CD4-positive, alpha-beta T cell treated with Interleukin-1 beta for 1 hour (primary cell): ENCODE measurements around the gene CLSTN1.
"Not testable (repeated sequence)": the region's sequence is repeated elsewhere in the genome, so short reads cannot be mapped to it uniquely, and the experiment has no call there.

Source experiments
- DNase-seq, 2 donors: peaks; one replicate each; pipeline ENCODE4 v3.0.0-alpha.2; 2020 to 2022

CLSTN1 gene

DNA sequence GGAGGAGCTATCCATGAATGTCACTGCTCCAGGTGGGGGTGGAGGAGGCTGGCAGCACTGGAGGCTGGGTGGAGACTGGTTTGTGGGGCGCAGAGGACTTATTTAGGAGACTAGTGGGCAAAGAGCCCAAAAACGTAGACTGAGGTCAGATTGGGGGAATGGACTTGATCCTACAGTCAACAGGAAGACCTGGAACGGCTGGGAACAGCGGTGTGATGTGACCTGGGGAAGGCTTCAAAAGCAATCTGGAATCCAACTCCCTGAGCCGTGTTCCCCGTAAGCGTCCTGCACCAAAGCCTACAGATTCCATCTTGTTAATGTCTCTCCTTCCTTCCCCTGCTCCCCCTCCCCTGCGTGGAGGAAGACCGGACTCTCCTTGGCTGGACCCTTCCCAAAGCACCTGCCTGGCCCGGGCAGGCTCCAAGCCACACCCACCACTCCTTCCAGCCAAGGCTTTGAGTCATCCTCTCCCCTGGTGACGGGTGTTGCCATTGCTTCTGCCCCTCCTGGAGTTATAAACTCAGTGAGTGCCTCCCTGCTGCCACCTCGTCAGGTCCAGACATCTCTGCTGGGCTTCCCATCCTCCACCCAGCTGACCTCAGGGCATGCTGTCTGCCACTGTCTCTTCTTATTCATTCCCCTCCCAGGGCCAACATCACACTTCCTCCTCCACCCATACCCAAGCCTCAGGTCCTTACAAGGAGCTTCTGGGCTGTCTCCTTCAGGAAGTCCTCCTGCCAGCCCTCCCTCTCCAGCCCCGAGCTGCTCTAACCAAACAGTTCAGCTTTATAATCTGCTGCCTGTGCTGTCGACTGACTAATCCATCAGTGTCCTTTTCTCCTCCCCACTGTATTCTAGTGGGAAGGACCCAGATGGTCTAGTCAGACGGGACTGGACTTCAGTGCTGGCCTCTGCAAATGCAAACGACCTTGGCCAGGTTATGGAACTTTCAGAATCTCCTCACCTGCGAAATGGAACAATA lies 1.6 kb upstream of the CLSTN1 start:
- peak; percentile 62 to 67 for DNase-seq

DNA sequence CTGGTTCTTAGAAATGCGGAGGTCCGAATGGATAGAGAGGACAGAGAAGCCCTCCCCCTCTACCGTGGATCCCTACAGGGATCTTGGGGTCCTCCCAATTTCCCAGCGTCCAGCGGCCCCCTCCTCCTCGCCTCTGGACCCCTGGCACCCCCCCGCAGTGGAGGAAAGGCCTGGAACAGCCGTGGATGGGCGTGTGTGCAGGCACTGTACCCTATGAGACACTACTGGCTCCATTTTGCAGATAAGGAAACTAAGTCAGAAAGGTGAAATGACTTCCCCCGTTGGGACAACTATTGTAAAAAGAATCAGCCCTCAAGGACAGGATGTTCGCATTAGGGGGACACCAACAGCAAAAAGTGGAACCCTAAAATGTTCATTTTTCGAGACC lies 931 bp upstream of the CLSTN1 start:
- peak in 1 of 2 donors; percentile 4 for DNase-seq

DNA sequence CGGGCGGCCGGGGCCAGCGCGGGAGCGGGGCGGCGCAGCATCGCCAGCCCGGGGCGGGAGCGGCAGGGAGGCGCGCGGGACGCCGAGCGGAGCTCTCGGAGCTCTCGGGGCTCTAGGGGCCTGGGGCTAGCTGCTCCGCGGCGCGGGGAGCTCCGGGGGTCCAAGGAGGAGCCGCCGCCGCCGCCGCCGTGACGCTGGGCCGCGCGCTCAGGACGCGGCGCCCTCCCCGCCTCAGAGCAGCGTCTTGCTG lies 147 bp downstream of the CLSTN1 start:
- no peak for DNase-seq

DNA sequence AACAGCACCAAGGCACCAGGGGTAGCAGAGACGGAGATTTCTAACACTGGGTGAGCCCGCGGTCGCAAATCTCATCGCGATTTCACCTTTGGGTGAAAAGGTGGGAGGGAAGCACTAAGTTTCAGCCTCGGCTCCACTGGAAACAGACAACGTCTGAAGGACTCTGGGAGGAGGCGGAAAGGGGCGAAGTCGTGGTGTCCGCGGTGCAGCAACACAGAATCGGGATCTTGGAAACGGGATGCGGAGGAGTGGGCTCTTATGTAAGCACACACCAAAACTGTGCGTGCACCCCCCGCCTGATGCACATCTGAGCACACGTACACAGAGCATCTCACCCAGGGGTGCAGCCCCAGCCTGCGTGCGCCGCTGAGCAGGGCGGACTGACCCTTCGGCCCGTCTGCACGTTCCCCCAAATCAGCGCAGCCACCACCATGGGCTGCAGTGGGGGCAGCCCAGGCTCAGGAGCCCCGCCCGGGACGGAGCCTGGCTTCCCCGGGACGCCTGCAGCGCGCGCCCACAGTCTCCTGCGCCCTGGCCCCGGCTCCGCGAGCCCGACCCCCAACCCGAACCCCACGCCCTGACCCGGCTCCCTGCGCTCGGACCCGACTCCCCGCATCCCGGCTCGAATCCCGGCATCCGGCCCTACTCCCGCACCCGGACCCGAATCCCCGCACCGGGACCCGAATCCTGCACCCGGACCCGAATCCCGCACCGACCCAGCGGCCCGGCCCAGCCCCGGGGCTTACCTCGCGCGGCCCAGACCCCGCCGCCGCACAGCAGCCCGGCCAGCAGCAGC lies 670 bp downstream of the CLSTN1 start:
- peak; percentile 7 to 17 for DNase-seq

DNA sequence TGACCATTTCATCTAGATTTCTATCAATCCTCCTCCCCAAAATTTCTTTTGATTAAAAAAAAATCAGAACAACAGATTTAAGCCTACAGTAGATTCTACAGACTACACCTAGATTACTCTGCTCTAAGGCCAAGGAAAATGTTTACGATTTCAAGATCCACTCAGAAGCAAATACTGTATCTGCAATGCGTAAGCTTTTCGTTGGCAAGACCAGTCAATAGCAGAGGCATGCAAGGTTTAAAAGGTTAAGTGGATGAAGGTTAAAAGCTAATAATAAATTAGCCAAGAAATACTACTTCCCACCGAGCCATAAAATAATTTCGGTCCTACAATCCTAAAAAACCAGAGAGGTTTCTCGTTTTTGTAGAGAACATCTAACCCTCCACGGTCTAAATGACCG lies 1.3 kb downstream of the CLSTN1 start:
- DNase-seq, result no peak

DNA sequence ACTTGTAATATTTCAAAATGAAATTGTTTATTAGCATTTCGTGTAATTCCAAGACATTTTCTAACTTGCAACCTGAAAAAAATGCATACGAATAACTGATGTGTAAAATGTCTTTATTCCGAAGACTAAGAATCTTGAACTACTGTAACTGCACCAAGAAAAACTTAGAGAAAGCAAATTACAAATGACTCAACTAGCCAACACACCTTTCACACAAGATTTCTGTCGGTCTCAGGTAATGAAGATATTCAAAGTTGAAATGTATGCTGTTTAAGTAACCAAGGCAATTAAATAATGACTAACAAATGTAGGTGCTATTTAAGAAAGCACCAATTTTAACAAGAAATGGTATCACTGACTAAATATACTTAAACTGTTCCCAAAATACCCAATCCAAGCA lies 2.1 kb downstream of the CLSTN1 start:
- no peak for DNase-seq

DNA sequence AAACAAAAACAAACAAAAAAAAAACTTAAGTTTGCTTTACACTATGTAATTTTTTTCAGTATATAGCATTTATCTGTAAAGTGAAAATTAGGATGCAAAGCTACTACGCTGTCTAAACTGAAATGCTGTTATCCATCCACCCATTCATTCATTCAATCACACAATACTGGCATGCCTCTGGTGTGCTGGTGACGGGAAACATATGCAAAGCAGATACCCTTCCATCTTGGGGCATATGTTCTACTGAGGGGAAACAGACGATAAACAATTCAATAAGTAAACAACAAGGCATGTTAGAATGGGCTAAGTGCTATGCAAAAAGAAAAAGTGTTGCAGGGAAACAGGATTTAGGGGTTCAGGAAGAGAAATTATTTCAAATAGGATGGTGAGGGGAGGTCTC lies 3.2 kb downstream of the CLSTN1 start:
- DNase-seq, result no peak

DNA sequence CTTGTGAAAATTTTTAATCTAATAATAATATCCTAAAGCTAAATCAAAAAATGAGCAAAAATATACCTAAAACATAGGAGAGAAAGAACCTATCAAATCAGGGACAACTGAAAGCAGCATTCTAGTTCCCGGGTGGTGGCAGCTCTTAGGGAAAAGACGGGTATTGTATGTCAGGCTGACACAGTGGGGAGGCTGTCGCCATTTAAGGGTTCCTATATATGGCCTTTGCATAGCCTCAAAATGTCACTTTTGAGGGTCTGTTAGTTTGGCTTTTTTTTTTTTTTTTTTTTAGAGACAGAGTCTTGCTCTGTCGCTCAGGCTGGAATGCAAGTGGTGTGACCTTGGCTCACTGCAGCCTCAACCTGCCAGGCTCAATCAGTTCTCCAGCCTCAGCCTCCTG lies 6.0 kb downstream of the CLSTN1 start:
- DNase-seq, result no peak

DNA sequence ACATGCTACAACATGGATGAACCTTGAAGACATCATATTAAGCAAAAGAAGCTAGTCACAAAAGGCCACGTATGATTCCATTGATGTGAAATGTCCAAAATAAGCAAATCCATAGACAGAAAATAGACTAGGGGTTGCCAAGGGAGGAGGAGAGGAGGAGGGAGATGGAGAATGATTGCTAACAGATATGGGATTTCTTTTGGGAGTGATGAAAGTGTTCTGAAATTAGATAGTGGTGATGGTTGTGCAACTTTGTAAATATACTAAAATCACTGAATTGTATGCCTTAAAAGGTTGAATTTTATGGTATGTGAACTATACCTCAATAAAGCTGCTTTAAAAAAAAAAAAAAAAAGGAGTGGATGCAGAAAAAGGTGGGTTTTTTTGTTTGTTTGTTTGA lies 7.6 kb downstream of the CLSTN1 start:
- DNase-seq, result no peak

DNA sequence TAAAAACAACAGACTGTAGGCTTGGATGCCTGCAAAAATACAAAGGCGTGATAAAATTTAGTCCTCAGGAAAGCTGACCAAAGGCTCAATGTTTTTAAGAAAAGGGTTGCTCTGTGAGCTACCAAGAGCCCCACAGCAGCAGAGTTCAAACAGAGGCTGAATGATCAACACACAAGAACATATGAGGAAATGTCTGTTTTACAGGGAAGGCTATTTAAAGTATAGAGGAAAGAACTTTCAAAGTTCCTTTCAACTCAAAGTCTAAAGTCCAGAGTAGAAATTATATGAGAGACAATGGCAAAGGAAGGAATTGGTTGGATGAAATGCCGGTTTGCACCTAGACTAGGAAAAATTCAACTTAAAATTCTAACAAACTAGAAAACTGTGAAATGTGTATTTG lies 8.6 kb downstream of the CLSTN1 start:
- DNase-seq, result no peak

DNA sequence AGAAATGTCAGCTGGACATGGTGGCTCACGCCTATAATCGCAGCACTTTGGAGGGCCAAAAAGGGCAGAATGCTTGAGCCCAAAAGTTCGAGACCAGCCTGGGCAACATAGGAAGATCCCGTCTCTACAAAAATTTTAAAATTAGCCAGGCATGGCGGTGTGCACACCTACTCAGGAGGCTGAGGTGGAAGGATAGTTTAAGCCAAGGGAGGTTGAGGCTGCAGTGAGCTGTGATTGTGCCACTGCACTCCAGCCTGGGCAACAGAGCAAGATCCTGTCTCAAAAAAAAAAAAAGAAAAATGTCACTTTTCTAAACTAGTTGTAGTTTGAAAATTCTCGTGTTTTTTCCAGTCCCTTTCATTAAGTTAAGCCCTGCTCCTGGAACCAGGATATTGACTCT lies 9.1 kb downstream of the CLSTN1 start:
- DNase-seq, result no peak

DNA sequence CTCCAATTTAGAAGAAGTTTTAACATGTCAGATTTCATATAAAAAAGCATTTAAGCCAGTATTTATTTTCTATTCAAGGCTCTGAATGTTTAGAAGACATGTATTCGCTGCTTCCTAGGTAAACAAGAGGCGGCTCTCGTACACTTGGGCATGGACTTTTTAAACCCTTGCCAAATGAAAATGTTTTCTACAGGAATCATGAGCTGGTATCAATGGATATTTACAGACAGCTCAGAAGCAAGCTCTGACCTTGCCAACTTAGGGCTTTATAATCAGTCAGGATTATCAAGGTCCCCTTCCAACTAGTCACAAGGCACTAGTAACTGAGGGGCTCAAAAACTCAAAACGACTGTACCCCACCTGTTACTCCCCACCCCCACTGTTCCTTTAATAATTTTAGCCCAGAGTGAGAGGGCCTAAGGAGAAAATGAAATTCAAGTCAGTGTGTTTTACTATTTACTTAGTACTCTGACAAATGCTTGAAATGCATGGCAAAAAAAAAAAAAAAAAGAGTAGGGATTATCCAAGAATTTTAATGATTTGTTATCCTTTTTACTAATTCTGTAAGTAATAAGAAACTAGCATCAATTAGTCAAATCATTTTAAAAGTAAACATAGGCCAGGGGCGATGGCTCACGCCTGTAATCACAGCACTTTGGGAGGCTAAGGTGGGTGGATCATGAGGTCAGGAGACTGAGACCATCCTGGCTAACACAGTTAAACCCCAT lies 12.4 kb downstream of the CLSTN1 start:
- no peak for DNase-seq

DNA sequence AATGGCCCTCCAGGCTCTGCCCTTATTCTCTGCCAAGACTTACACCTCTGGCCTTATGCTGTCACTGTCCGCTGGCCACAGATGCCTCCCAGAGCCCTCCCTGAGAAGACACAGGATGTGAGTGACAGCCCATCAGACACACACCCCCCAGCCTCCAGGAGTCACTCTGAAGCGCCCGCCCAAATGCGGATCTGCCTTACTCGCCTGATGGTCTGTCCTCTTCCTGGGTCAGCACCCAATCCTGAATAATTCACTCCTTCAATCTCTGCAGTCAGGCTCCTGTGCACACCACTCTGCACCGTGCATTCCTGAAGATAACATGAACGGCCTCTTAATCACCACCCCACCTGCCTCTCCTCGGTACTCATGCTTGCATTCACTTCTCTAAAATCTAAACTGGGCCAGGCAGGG lies 14.7 kb downstream of the CLSTN1 start:
- no peak for DNase-seq

DNA sequence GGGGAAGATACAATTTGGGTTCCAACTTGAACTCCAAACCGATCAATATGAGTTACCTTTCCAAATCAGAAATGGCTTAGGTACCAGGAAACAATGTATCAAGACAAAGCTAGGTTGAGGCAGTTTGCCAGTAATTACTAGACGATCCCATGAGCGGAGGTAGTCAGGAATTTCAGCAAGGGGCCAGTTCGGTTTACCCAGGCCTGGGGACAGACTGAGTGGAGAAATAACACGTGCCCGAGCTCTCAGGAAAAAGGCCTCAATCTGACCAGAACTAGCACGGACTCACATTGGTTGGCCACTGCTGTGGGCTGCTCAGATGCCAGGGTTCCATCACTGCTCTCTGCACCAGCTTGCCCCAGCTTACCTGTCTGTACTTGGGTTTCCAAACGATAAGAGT lies 15.3 kb downstream of the CLSTN1 start:
- DNase-seq, result no peak

DNA sequence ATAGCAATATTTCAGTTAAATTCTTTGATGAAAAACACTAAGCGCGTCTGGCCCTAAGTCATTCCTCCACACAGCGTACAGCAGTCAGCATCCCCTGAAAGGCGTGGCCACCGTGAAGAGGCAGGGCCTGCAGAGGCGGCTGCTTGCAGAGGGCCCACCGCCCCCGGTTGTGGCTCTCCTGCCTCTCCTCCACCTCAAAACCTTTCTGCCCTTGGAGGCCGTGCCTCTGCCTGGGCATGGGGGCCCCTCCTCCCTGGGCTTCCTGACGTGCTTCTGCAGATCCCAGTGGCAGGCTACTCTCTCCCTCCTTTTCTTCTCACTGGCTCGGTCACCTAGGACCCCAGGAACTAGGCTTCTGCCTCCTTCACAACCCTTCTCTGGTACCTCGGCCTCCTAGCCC lies 16.2 kb downstream of the CLSTN1 start:
- no peak for DNase-seq

DNA sequence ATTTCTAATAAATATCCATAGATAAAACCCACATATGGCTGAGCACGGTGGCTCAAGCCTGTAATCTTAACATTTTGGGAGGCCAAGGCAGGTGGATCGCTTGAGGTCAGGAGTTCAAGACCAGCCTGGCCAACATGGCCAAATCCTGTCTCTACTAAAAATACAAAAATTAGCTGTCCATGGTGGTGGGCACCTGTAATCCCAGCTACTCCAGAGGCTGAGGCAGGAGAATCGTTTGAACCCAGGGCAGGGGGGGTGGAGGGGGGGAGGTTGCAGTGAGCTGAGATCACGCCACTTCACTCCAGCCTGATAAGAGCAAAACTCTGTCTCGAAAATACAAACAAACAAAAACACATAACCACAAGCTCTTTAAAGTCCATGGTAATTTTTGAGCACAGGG lies 17.8 kb downstream of the CLSTN1 start:
- not testable (repeated sequence) for DNase-seq

DNA sequence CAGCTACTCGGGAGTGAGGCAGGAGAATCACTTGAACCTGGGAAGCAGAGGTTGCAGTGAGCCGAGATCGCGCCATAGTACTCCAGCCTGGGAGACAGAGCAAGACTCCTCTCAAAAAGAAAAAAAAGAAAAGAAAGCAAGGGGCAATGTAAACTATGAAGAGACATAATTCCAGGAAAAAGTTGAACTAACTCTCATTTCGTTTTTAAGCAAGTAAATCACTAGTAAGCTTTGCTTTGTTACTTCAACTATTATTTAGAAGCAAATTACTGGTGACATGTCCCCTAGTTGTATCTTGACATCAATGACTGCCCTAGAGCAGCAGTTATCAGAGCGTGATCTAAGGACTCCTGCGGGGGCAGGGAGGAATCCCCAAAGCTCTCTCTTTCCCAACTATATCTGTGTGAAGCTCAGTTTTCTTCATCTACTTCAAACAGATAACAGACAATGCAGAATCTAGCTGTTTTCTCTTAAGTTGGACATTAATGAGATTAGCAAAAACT lies 18.7 kb downstream of the CLSTN1 start:
- DNase-seq, result no peak

DNA sequence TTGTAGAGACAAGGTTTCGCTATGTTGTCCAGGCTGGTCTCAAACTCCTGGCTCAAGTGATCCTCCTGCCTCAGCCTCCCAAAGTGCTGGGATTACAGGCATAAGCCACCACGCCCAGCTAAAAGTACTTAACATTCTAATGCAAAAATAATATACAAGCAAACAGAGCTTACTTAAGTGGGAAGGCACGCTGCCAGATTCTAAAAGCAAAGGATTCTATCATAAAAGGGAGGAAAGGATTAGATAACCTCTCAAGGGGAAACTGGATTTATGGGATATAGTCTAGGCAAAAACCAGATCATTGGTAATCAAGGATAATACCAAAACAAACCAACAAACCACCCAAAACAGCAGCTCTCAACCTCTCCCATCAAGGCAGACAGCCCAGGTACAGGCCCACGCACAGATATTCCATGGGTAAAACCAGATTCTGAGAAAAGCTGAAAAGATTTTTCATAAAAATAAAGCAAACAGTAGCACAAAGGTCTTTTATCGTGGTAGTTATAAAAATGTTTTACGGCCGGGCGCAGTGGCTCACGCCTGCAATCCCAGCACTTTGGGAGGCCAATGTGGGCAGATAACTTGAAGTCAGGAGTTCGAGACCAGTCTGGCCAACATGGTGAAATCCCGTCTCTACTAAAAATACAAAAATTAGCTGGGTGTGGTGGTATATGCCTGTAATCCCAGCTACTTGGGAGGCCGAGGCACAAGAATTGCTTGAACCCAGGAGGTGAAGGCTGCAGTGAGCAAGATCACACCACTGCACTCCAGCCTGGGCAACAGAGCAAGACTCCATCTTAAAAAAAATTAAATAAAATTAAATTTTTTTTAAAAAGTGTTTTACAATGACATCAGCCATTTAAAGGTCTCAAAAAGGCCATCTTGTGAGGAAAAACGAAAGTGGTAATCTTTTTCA lies 20.5 kb downstream of the CLSTN1 start:
- DNase-seq, result not testable (repeated sequence)

DNA sequence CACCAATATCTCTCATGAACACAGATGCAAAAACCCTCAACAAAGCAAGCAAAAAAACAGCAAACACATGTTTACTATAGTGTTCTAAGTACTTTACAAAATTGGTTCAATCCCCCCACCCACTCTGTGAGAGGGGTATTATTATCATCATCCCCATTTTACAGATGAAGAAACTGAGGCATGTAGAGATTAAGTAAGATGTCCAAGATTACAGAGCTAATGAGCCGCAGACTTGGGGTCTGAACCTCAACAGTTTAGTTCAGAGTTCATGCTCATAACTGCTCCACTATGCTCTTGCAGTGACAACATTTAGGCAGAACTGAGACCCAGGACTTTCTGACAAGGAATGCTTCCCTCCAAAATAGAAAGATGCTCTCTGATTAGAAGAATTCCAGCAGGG lies 21.9 kb downstream of the CLSTN1 start:
- no peak for DNase-seq

DNA sequence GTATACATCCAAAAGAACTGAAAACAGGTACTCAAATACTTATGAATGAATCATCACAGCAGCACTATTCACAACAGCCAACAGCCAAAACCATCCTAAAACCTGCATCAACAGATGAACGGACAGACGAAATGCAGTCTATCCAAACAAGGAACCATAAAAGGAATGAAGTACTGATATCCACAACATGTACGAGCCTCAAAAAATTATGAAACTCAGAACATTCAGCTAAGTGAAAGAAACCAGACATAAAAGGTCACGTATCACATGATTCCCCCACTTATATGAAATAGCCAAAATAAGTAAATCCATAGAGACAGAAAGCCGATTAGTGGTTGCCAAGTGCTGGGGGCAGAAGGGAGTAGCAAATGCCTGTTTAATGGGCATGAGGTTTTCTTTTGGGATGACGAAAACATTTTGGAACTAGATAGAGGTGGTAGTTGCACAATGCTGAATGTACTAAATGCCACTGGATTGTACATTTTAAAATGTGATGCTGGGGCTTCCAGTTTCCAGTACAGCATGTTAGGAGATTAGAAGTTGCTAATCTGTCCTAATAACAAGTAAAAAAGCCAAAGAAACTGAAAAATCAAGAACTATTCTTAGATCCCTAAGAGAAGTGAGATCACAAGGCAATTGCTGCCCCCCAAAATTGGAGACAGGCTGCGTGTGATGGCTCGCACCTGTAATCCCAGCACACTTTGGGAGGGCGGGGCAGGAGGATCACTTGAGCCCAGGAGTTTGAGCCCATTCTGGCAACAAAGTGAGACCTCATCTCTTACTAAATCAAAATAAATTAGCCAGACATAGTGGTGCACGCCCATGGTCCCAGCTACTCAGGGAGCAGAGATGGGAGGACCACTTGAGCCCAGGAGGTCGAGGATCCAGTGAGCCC lies 25.3 kb downstream of the CLSTN1 start:
- no peak for DNase-seq

DNA sequence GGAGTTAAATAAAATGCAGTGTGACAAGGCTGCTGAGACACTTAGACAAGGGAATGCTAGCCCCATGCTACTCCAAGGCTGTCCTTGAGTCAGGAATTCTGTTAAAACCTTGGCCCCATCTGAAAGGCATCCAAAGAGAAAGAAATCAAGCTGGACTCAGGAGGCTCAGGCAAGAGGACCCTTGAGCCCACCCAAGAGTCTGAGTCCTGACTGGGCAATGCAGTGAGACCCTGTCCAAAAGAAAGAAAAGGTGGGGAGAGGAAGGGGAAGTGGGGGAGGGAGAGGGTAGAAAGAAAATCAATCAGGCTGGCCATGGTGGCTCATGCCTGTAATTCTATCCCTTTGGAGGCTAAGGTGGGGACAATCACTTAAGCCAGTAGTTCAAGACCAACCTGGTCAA lies 26.7 kb downstream of the CLSTN1 start:
- DNase-seq, result no peak
